H1 (cell line): ENCODE data around the gene ABCA1. TPM values are rescaled to one million over a fixed set of nuclear protein-coding genes. Genes with fewer than 3 reads are reported as not detected.

Source experiments
- BRCA1 ChIP-seq: IDR thresholded peaks from 2 replicates; pipeline ENCODE4 v1.6.1; 2012; ENCODE audit warnings: low read depth, low read length, improper control_type of control experiment
- CHD1 ChIP-seq: IDR thresholded peaks from 2 replicates; pipeline ENCODE4 v1.6.1; 2012; ENCODE audit warnings: low read depth, low read length, improper control_type of control experiment
- HDAC2 ChIP-seq, 2 experiments: fragments of 300-600 bp in 1 of 2; sonication (generic) in 1 of 2; IDR thresholded peaks; 2 replicates each; pipeline ENCODE4 v1.6.1; 2011 to 2012; ENCODE audit warnings: low read depth in 2 of 2, low read length in 2 of 2, mild to moderate bottlenecking in 2 of 2, moderate library complexity in 2 of 2, borderline replicate concordance in 1 of 2, inconsistent platforms in 1 of 2
- NANOG ChIP-seq: IDR thresholded peaks from 2 replicates; pipeline ENCODE4 v1.6.1; 2011; ENCODE audit warnings: low read length, low read depth, mild to moderate bottlenecking, inconsistent platforms; ENCODE audit not compliant: insufficient read depth, poor library complexity, severe bottlenecking
- RXRA ChIP-seq: IDR thresholded peaks from 2 replicates; pipeline ENCODE4 v1.6.1; 2011; ENCODE audit warnings: low read depth, mild to moderate bottlenecking, low read length, moderate library complexity; ENCODE audit not compliant: insufficient read depth
- SIN3A ChIP-seq, 2 experiments: IDR thresholded peaks in 1 of 2; conservative IDR thresholded peaks in 1 of 2; 2 replicates each; pipeline ENCODE4 v1.6.1; 2011 to 2012; ENCODE audit warnings: low read length in 2 of 2, improper control_type of control experiment in 1 of 2, low read depth in 1 of 2, mild to moderate bottlenecking in 1 of 2
- SP4 ChIP-seq: IDR thresholded peaks from 2 replicates; pipeline ENCODE4 v1.6.1; 2012; ENCODE audit warnings: low read length, inconsistent platforms
- ZNF274 ChIP-seq: IDR thresholded peaks from 2 replicates; pipeline ENCODE4 v1.7.0; 2012; ENCODE audit warnings: low read length, borderline replicate concordance; ENCODE audit errors: extremely low read depth
- polyA plus RNA-seq, 7 experiments: library from polyadenylated mRNA; depleted of rRNA in 3 of 7; stranded (reverse) in 5 of 7; unstranded in 2 of 7; fragments of >200 nt in 5 of 7; fragments of 200-250 nt in 2 of 7; gene quantifications; 1 replicate in 5 of 7; 2 replicates in 1 of 7; 4 replicates in 1 of 7; pipeline versions ENCODE4 v1.2.1 to v1.2.3, GENCODE V29; 2011 to 2013; ENCODE audit warnings: missing spikeins in 2 of 7, mixed read lengths in 2 of 7
- total RNA-seq: library from RNA; stranded (reverse); fragmentation: NEBNext Ultra II Directional; extraction: Animal tissue kit (Norgen Biotek cat#: 25700); gene quantifications from 2 replicates; pipeline ENCODE4 v1.2.1, GENCODE V29; 2021

ABCA1 gene
- total and polyA plus RNA-seq, 2 of the 8 experiments (the other 6 are each of a cell fraction or from before 2014, with no cell fraction given): 6.9 to 7.8 TPM

- TF ChIP-seq CHD1 (no peak), SP4 (no peak), SIN3A (conservative IDR thresholded peaks at IDR 0.05 in 1 of 2, IDR thresholded peaks at IDR 0.05 in 1 of 2; ENCODE audit: low read depth in 1 of 2, low read length in 2 of 2) (no peak), BRCA1 (no peak), RXRA (no peak), ZNF274 (no peak), NANOG (no peak), HDAC2 (IDR thresholded peaks at IDR 0.05; ENCODE audit: borderline replicate concordance in 1 of 2, low read depth in 2 of 2, low read length in 2 of 2) (no peak)
Measured at GRCh38 chr9:104817437-104817836, 110.5 kb downstream of the ABCA1 start (continued).
